Right lung (tissue), 5 donors: ENCODE measurements around the gene SPDEF. TPM values are rescaled to one million over a fixed set of nuclear protein-coding genes. Genes with fewer than 3 reads are reported as not detected.

Source experiments
- polyA plus RNA-seq, 5 donors: library from polyadenylated mRNA; unstranded; fragments of 120-200 nt; gene quantifications; one replicate each; pipeline versions ENCODE4 v1.2.1 to v1.2.3, GENCODE V29; 2013; ENCODE audit warnings: inconsistent platforms in 1 of 5, low replicate concordance in 1 of 5; ENCODE audit not compliant: insufficient read length in 5 of 5, insufficient read depth in 1 of 5

Gene SPDEF
- polyA plus RNA-seq, 5 donors = 0.65 to 3.1 (median 1.2) TPM

Other genes starting within 250 kb of the SPDEF start
- gene NUDT3, start 163.7 kb downstream of the SPDEF start, polyA plus RNA-seq = 10 to 100 TPM; 10.6 to 16.3 (median 15.0) TPM
- 1,000 to 10,000 TPM; 1,386 to 2,076 (median 1,588) TPM for gene RPS10, start 130.3 kb downstream of the SPDEF start, polyA plus RNA-seq
- gene PACSIN1, start 90.3 kb downstream of the SPDEF start, polyA plus RNA-seq = under 1 TPM; 0.24 to 0.76 (median 0.31) TPM
- gene ILRUN, start 140.4 kb upstream of the SPDEF start, polyA plus RNA-seq = 10 to 100 TPM; 41.4 to 49.2 (median 46.1) TPM
- 100 to 1,000 TPM; 110 to 153 (median 134) TPM for gene SNRPC, start 201.2 kb upstream of the SPDEF start, polyA plus RNA-seq
- gene BLTP3A, start 235.8 kb upstream of the SPDEF start, polyA plus RNA-seq = 10 to 100 TPM in 4 of 5 donors, 1 to 10 TPM in 1; 8.9 to 13.1 (median 12.7) TPM